HG02642 (cell line): ENCODE results near the gene TPST1.

Source experiments
- ATAC-seq: cut with Tn5 transposase; IDR thresholded peaks from one replicate; pipeline ENCODE4 v1.9.1; 2021; ENCODE audit warnings: mild to moderate bottlenecking; ENCODE audit not compliant: unreplicated experiment, poor library complexity

The TPST1 gene

DNA sequence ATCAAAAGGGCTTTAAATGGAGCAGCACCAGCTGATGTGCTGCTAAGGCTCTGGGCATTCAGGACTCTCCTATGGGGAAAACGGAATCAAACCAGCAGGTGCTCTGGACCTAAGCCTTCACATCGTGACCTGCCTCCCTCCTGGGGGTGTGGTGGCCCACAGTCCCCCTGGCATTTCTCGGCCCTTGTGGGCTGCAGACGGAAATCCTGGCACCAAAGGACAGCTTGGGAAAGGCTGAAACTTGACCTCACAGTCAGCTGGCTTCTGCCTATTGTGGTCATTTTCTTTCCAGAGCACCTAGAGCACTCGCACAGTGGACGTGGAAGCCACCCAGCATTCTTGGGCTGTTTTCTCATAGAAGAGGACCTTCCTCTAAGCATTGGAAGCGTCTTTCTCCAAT, 74.8 kb downstream of the TPST1 start:
- no peak for ATAC-seq

DNA sequence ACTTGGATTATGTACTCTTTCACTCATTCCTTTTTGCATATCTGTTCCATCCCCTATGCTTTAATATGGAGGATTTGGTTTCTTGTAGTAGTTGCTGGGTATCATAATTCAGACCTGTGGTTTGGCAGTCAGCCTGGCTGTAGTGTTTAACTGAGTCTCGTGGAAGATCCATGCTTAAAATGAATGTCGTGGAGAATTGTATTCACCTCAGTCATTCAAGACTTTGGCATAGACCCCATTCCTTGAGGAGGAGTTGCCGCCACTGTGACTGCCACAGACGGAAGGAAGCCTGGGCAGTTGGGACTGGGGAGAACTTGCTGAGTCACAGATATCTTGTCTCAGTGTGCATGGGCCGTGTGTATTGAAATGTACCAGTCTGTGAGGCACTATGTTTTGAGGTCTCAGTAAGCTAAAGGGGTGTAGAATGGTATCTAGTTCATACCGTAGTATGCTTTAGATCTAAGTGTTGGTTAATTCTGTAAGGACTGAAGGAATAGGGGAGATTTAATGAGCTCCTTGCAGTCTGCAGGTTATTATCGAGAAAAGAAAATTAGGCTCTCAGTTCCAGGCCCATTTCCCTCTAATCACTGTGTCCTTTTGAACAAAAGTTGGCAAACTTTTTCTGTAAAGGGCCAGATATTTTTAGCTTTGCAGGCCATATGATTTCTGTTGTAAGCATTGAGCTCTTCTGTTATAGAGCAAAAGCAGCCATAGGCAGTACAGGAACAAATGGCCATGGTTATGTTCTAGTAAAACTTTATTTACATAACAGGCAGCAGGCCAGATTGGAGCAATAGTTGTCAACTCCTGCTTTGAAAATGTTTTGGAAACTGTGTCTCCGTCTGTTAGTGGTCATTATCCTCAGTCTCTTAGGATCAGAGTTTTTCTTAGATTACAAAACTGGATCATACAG, 76.8 kb downstream of the TPST1 start:
- no peak for ATAC-seq

DNA sequence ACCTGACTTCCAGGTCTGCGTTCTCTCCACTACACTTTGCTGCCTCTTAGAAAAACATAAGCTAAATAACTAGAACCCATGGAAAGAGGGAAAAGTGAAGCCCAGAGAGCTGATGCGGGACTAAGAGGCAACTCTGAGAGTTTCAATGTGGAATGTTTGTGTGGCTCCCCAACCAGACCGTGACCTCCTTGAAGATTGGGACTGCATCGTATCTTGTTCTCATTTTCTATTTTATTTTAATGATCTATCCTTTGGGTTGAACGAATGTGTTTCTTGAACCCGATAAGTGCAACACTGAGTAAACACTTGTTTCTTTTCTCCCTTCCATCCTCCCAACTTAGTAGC, 77.4 kb downstream of the TPST1 start:
- ATAC-seq: no peak

DNA sequence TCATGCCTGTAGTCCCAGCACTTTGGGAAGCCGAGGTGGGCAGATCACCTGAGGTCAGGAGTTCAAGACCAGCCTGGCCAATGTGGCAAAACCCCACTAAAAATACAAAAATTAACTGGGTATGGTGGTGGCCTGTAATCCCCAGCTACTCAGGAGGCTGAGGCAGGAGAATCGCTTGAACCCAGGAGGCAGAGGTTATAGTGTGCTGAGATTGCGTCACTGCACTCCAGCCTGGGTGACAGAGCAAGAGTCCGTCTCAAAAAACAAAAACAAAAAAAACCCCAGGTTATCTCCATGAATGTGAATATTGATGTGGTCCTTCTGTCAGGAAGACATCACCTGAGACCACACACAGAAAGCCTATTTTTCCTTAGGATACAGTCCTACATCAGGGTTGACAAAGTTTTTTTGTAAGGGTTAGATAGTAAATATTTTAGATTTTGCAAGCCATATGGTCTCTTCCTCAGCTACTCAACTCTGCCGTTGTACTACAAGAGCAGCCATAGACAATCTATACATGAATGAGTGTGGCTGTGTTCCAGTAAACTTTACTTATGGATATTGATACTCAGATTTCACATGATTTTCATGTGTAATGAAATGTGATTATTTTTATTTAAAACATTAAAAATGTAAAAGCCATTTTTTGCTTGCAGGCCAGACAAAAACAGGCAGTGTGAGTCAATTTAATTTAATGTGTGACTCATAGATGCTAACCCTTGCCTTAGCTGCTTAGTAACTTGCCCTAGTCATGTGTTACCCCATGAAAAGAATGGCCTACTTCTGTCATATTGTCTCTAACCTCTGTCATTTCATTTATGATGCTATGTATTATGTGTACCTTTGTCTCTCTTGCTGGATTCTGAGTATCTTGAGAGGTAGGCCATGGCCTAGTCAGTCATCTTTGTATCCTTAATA, 78.1 kb downstream of the TPST1 start:
- ATAC-seq: no peak

DNA sequence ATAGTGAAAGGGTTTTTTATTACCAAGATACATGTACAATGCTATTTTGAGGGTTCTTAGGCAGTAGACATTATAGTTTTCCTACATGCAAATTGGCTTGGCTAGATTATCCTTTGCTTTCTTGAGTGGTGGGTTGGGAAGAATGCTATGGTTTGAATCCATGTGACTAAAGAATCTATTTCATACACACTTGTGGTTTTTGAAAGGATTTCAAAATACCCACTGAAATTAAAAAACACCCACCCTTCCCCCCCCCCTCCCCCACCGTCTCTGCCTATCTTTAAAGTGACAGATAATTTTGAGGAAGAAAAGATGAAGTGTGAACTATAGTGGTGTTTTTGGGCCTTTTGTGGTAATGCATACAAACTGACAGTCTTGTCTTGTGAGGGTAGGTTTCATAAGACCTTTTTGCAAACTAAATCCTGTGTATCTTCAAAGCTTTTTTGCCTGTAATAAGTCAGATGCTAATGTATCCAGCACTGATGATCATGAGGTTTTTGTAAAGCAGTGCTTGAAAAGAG, 90.9 kb downstream of the TPST1 start:
- ATAC-seq: no peak

DNA sequence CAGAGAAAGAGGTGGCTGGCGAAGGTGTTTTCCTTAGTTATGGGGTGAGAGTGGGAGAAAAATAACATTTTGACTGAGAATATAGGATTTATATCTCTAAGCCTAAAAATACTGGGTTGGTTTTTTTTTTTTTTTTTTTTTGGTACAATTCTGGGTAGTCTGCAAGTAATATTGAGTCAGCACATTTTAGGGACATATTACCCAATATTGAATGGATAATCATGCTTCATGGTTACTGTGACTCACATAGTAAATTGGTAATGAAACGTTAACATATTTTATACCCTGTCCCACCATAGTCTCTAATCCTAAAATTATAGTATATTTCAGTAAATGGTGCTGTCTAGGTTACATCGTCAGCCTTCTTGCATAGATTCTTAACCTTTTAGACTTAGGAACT, 91.4 kb downstream of the TPST1 start:
- ATAC-seq: no peak

DNA sequence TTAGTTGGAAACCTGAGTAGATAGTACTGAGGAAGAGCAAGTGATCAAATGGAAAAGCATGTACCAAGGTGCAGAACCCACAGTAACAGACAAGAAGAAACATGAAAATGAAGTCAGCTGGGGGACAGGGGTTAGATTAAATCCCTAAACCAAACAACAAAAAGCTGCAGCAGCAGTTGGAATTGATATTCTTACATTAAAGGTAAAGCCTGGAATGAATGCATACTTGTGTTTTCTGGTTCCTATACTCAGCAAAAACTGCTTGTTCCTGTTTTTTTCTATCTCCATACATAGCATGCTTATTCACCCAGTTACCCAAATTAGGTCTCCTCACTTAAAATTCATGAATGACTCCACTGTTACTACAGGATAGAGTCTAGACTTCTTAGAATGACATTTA, 92.4 kb downstream of the TPST1 start:
- no peak for ATAC-seq

DNA sequence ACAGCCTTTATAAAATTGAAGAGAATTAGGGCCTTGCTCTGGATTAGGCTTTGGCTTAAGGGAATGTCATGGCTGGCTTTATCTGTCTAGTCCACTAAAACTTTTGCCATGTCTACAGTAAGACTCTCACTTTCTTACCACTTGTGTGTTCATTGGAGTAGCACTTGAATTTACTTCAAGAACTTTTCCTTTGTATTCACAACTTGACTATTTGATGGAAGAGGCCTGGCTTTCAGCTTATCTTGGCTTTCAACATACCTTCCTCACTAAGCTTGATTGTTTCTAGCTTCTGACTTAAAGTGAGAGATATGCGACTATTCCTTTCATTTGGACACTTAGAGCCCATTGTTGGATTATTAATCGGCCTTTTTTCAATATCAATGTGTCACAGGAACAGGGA, 96.1 kb downstream of the TPST1 start:
- no peak for ATAC-seq

DNA sequence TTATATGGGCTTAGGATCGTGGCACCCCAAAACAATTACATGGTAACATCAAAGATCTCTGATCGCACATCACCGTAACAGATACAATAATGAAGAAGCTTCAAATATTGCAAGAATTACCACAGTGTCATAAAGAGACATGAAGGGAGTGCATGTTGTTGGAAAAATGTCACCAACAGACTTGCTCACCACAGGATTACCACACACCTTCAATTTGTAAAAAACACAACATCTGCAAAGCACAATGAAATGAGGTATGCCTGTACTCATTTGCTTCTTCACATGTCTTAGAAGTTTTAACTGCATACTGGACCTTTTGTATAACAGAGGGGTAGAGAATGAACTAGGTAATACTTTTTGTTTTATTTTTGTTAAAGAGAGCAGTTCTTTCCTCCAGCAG, 96.6 kb downstream of the TPST1 start:
- ATAC-seq: no peak

DNA sequence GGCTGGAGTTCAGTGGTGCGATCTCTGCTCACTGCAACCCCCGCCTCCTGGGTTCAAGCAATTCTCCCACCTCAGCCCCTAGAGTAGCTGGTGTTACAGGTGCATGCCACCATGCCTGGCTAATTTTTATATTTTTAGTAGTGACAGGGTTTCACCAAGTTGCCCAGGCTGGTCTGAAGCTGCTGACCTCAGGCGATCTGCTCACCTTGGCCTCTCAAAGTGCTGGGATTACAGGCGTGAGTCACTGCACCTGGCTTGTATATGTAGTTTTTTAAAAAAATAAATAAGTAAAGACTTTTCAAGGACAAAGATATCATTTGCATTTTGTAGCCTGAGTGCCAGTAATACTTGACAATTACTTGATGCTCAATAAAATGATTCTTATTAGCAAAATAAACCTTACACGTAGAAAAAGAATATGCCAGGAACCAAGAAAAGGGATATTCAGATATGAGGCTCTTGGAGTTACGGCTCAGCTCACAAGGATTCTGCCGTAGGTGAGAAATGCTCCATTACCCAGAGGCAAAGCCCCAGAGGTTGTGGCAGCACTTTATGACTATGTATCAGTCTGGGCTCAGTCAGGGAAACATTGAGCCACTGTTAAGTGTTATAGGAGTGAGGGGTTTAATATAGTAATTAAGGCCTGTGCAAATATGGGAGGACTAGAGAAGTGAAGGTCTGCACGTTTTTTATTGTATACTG, 98.5 kb downstream of the TPST1 start:
- no peak for ATAC-seq

DNA sequence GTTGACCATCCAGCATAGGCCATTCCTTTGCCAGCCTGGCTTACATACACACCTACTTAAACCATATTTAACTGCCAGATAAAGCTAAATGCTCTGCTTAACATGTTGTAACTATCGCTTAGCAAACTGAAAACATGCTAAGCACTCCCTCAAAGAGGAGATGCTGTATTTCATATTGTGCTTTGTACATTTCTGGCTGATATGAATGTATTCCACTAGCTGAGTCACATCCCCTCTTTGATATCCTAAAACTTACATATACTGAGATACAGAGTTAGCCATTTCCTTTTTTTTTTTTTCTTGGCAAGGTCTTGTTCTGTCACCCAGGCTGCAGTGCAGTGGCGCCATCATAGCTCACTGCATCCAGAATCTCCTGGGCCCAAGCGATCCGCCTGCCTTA, 99.4 kb downstream of the TPST1 start:
- no peak for ATAC-seq

DNA sequence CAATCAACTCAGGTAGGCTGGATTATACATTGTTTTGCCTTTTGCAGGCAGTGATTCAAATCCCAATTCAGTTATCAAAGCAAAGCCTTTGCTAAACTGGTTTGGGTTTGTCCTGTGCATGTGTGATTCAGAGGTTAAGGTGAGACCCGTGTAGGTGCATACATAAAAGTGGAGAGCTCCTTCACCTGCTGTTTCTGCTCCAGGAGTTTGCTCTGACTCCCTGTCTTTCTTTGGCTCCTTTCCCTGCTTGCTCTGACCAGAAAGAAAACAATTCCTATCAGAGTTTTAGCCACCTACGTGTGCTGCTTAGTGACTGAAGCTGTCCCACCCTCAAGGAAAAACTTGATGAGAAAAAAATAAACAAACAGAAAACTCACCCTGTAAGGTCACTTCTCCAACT, 101.1 kb downstream of the TPST1 start:
- no peak for ATAC-seq

DNA sequence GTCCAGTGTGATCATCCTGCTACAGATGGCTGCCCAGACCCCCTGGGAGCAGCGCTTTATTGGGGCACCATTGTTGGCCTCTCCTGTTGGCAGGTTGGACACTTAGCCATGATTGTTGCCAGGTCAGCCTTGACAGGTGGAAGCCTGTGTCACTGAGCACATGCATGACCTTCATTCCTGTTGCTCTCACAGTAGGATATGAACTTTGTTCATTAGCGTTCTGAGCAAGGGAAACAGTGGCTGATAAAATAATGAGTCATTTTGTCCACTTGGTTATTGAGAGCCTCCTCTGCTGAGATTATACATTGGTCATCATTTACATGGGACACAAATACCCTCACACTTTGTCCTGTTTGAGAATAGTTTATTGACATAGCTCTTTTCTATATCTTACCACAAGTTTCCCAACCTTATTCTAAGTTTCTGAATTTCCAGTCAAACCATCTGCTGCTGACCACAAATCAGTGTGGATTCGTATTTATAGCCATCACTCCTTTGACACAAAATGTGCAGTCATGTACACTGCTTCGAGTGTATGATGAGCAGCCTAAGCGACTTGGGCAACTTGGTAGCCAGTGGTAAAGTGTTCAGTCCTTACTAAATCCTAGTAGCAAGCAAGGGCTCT, 102.6 kb downstream of the TPST1 start:
- ATAC-seq: no peak

DNA sequence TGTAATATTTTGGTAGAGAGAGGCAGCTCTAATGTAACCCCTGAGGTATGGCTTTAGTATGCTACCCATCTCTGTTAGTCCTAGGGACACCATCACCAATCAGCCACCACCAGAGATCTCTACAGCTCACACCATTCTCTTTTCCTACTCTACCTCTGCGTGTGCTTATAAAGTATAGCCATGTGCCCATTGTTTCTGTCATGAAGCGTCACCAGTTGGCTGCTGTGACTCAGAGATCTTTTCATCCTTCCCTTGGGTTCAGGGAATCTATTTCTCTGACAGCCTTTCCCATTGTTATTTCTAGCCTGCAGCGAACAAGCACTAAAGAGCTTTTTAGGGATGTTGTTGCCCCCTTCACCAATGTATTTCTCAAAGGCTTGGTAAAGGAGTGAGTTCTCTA, 103.3 kb downstream of the TPST1 start:
- no peak for ATAC-seq

DNA sequence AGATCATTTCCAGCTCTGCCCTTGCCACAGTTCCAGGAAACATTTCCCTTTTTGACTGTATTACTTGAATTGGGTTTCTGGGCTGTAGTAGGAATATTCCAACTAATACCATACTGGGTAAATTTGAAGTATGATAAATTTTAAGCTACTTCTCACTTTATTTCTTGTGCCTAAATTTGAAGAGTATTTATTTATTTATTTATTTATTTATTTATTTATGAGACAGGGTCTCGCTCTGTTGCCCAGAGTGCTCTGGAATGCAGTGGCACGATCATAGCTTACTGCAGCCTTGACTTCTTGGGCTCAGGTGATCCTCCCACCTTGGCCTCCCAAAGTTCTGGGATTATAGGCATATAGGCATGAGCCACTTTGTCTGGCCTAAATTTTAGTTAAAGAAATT, 105.5 kb downstream of the TPST1 start:
- ATAC-seq: no peak

DNA sequence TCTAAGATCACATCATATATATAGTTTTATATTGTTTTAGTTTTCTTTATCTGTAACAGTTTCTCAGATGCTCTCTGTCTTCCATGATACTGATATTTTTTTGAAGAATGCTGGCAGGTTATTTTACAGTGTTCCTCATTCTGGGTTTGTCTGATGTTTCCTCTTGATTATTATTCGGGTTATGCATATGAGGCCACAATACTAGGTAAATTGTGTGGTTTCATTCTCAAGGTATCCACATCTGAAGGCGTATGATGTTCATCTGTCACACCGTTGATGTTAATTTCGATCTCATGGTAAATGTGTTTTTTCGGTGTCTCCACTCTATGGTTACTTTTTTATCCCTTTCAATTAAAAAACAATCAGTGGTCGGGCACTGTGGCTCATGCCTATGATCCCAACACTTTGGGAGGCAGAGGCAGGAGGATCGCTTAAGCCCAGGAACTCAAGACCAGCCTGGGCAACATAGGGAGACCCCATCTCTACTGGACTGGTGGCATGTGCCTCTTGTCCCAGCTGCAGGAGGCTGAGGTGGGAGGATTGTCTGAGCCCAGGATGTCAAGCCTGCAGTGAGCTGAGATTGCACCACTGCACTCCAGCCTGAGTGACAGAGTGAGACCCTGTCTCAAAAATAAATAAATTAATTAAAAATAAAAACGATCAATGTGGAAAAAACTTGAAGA, 108.9 kb downstream of the TPST1 start:
- no peak for ATAC-seq

DNA sequence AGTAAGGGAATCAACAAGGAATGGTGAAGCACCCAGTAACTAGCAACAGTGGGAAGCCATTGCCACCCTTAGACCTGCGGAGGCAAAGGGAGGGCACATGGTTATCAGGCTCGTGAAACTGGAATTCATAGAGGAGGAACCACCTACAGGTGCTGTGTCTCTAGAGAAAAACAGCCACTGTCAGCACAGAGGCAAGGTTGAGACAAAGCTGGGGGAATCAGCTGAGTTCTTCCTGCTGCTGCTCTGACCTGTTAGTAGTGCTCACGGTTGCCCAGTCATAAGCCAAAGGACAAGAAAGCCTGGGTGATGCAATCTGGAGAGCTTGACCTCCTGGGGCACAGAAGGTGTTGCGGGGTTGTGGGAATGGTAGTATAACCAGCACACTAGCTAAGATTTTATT, 110.1 kb downstream of the TPST1 start:
- no peak for ATAC-seq

DNA sequence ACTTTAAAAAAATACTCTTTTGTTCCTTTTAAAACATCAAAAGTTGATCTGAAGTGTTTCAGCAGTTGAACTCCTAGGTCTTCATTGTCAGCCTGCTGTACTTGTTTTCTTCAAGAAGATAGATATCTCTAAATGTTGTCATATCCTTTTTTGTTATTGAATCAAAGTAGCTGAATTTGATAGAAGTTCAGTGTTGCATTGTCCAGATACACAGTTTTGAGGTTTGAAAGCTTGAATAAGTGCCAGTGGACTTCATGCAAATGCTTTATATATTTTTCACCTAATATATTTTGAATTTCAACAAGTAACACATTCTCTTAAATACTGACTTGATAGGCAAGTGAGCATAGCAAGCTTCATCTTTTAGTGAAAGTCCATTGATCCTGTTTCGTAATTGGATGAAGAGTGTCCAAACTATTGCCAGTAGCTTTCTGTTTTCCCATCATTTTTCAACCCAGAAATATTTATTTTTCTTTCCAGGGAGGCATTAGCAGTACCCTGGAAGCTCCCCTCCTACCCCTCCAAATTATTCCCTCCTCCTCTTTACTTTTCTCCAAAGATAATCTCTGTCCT, 114.4 kb downstream of the TPST1 start:
- ATAC-seq: no peak

DNA sequence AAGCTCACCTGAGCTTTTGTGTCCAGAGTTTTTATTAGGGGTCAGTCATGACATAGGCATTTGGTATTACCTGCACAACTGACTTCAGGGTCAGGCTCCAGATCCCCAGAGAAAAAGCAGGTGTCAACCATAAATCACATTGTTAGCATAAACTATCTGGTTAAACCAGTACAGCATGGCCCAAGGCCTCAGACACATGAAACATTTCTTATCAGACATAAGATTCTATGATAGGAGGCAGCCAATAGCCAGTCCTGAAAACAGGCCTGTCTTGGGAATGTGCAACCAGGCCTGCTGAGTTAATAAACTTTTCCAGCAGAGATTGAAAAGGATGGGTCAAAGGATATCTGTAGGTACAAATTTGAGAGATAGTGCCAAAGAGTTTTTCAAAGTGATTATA, 116.1 kb downstream of the TPST1 start:
- ATAC-seq: no peak
